HG03139 (cell line): ENCODE data around the gene GMPPB.
A peak's percentile ranks its signal among the peaks of the same experiment; 100 is the strongest.

Experiments used
- ATAC-seq: cut with Tn5 transposase; IDR thresholded peaks from one replicate; pipeline ENCODE4 v1.9.1; 2021; ENCODE audit not compliant: unreplicated experiment

The GMPPB gene

DNA sequence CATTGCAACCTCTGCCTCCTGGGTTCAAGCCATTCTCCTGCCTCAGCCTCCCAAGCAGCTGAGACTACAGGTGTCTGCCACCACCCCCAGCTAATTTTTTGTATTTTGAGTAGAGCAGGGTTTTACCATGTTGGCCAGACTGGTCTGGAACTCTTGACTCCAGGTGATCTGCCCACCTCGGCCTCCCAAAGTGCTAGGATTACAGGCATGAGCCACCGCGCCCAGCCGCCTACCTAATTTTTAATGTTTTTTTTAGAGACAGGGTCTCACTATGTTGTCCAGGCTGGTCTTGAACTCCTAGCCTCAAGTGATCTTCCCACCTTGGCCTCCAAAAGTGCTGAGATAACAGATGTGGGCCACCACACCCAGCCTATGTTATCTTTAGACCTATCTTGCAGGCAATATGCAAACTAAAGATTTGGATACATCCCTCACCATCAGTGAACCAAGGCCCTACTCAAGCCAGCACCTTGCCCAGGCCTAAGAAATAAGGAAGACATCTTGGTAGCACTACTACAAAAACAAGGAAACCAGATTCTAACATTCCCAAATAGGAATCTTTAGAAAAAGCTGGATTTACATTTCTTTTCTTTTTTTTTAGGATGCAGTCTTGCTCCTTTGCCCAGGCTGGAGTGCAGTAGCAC is 6.3 kb upstream of the GMPPB start:
- no peak for ATAC-seq

DNA sequence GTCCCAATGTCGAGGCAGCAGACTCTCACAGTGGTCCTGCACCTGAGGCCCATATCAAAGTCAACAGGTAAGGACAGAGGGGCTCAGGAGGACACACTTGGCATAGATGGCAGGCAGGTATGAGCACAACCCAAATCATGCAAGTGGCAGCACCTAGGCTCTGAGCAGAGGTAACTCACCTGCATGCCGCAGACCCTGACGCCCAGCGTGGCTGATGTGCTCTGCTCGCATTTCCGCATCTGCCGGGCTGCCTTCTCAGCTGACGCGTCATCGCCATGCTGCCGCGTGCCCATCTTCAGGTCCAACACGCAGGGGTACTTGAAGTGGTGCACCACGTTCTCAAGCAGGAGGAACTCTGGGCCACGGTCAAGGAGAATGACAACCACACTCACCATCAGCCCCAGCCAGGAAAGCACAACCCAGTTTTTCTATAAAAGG is 4.2 kb upstream of the GMPPB start:
- no peak for ATAC-seq

GRCh38 chr3:49727154-49727923 is 3.6 kb upstream of the GMPPB start:
- ATAC-seq = no peak

DNA sequence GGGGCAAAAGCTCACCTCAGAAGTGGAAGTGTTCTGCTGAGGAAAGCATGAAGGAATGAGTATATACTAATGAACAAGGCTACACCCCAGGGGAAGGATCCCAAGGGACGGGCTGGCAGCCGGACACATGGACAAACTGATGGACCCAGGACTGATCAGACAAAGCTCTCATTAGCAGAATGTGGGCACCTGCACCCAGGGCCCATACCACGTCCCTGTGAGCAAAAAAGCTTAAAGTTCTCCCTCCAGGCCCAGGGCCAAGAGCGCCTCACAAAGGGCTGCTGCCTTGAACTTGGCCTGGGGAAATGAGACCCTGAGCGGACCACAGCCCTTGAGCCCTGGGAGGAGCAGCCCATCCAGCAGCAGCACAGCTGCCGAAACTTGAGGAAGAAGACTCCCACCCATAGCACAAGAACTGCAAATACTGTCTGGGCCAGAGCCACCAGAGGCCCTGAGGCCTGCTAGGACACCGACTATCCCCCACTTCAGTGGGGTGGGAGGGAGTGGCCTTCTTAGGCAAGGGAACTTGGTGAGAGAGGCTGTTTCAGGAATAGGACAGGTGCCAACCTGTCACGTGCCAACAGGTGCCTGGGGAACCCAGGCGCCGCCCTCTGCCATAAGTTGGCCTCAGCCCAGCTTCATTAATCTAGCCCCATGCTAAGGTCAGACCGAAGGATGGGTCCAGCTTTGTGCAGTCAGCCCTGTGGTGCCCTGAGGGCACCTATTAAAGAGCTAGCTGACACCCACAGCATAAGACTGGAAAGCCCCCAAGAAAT is 2.3 kb upstream of the GMPPB start:
- ATAC-seq = no peak

- no peak for ATAC-seq
These were observed 835 bp upstream of the GMPPB start for GRCh38 chr3:49724586-49724985.

- ATAC-seq = no peak
These were observed 489 bp downstream of the GMPPB start for GRCh38 chr3:49723296-49723627.

GRCh38 chr3:49722896-49723295 is 855 bp downstream of the GMPPB start:
- no peak for ATAC-seq

- no peak for ATAC-seq
These were observed 1.6 kb downstream of the GMPPB start for GRCh38 chr3:49721896-49722781.

DNA sequence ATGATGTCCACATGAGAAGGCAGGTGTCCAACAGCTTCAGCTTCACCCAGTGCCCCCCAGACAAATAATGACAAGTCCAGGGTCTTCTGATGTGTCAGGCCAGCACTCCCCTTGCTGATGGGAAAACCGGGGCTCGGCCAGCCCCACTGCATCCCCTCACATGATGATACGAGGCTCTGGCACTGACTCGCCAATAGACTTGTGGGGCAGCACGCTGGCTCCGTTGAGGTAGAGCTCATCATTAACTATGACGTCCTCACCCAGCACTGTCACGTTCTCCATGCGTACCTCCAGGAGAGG is 2.2 kb downstream of the GMPPB start:
- ATAC-seq = no peak

- no peak for ATAC-seq
These were observed 2.7 kb downstream of the GMPPB start for GRCh38 chr3:49720855-49721595.

DNA sequence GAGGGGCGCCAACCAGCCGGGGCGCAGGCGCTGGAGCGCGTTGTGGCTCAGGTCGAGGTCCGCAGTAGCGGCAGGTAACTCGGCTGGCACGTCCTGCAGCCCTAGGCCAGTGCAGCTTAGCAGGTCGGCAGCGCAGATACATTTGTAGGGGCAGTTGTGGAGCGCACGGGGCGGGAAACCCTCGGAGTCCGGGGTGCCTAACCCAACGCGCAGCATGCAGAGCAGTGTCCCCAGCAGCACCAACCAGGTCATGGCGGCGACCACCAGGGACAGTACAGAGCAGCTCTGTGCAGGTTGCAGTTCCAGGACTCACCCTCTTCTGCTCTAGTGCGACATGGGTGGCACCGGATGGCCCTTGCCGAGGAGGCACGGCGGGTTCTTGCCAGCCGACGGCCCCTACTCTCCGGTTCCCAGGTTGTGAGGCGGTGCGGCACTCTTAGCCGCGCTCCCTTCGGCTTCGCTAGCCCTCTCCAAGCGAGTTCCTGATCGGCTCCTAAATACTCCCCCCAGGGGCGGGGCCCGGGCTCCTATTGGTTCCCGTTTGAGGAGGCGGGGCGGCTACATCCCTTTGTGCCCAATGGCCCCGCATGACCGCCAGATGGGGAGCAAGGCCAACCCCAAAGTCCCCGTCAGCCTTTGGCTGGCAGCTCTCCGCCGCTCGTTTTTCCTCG is 4.4 kb downstream of the GMPPB start, which contains the start of gene AMIGO3:
Gene AMIGO3, minus strand, starts transcription at position 471 of the 671 bp plus-strand sequence. Its CDS starts 219 bp downstream, at position 252.
- ATAC-seq = peak; percentile 39

- no peak for ATAC-seq
These were observed 4.9 kb downstream of the GMPPB start for GRCh38 chr3:49718858-49719213.

DNA sequence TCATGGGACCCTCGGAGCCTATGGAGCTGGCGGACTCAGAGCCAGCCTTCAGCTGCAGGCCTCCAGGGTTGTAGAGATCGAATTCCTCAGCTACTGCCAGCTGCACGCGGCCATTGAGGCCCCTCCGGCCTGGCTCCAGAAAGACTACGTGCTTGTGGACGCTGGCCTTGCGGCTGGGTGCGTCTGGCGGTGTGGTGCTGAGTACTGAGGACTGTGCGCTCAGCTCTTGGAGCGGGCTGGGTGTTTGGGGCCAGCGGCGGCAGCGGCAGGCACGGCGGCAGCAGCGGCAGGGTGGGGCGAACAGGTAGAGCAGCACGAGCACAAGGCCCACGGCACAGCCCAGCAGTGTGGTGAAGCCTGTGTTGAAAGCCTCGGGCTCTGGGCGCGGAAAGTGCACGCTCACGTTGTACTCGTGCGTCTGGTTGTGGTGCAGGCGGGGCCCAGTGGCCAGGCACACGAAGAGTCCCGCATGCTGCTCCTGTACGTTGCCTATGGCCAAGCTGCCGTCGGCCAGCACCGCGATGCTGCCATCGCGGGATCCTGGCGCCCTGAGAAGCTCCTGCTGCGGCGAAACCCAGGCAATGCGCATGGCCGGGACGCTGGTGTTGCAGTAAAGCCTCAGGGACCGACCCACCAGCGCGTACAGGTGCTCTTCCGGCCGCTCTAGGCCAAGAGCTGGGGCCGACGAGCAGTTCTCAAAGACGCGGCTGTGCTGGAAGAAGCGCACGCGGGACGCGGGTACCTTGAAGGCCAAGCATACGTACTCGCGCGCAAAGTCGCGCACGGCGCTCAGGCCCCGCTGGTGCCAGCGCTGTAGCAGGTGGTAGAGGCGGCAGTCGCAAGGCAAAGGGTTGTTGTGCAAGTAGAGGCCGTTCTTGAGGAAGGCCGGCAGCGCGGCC is 5.5 kb downstream of the GMPPB start:
- ATAC-seq = no peak

- no peak for ATAC-seq
These were observed 6.4 kb downstream of the GMPPB start for GRCh38 chr3:49717211-49717958.

DNA sequence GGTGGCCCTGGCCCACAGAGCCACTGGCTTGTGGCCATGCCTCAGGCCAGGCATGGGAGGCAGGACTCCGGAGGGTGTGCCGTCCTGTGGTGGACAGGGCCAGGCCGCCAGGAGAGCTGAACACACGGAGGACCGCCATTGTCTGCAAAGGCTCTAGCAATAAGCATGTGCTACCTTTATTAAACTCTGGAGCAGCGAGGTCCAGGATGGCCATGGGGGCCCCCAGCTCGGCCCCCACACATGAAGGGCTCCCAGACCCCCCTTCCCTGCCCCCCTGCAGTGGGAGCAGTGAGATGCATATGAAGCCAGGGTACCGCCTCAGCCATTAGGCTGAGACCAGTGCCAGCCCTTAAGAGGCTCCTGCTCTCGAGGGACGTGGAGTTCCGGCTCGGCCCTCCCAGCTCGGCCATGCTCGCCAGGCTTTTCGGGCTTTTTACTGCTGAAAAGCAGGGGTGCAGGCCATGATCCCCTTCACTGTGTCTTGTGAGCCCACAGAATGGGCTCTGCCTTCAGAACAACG is 7.0 kb downstream of the GMPPB start:
- ATAC-seq = no peak

DNA sequence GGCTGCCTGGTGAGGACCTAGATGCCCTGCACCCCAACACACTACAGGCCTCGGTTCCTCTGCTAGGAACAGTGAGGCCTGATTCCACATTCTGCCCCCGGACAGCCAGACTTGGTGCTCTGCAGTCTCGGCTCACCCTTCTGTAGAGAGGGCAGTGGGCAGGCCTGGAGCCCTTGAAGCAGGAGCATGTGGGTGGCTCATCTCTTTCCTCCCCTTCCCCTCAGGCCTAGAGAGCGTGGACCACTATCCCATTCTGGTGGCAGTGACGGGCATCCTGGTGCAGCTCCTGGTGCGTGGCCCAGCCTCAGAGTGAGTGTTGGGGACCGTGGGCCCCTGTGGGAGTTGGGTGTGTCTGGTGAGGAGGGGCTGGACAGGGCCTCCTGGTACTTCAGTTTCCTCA is 7.6 kb downstream of the GMPPB start:
- ATAC-seq = no peak

DNA sequence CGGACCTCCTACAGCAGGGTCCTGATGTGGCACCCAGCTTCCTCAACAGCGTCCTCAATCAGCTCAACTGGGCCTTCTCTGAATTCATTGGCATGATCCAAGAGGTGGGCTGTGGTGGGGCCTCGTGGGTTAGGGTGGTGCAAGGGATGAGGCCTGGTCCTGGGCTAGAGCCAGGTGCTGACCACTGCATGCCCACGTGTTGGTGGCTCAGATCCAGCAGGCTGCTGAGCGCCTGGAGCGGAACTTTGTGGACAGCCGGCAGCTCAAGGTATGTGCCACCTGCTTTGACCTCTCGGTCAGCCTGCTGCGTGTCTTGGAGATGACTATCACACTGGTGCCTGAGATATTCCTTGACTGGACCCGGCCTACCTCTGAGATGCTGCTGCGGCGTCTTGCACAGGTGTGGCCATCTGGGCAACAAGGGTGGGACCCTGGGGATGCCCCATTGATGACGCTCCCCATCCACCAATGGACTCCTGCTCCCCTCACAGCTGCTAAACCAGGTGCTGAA is 8.1 kb downstream of the GMPPB start:
- ATAC-seq = no peak
